ENCODE results near the gene ASIC2. TPM values are rescaled to one million over a fixed set of nuclear protein-coding genes. Genes with fewer than 3 reads are reported as not detected.

Gene ASIC2
- total RNA-seq, 2 experiments from 2014 or later: not detected

- Mint-ChIP-seq H3K9me3 (no peaks in the 10 kb centered on the region), H3K4me3 (no peak overlapping the region), H3K4me1 (ENCODE audit: low read depth) (no peaks in the 10 kb centered on the region), H3K36me3 (ENCODE audit: low read depth) (no peaks in the 10 kb centered on the region), H3K27me3 (peaks cover 22% of the 10 kb centered on the region), H3K27ac (no peak overlapping the region)
- Histone ChIP-seq H3K36me3 (ENCODE audit: insufficient read depth, low read length) (no peaks in the 10 kb centered on the region), H3K9me3 (ENCODE audit: control insufficient read depth in 1 of 2, insufficient read depth in 1 of 2, low read length in 2 of 2) (no peaks in the 10 kb centered on the region), H3K4me1 (ENCODE audit: insufficient read depth, low read length) (no peaks in the 10 kb centered on the region), H3K4me3 (ENCODE audit: low read length) (no peak overlapping the region), H3K27ac (ENCODE audit: low read depth in 1 of 2, low read length in 2 of 2) (no peak overlapping the region), H3K27me3 (ENCODE audit: control insufficient read depth in 1 of 2, insufficient read depth in 2 of 2, low read length in 2 of 2) (peaks cover 0 to 4% of the 10 kb centered on the region in 2 experiments)
- intact Hi-C loops (cut with DNase I, micrococcal nuclease): no loop called here
- ATAC-seq (ENCODE audit: poor library complexity) (no peak), DNase-seq (no peak)
- TF ChIP-seq CTCF (IDR thresholded peaks at IDR 0.05): no peak
- ChIA-PET CTCF (no interaction called here), POLR2A (no interaction called here)
Measured at GRCh38 chr17:33196883-33197282, 96.2 kb downstream of the ASIC2 start.

DNA sequence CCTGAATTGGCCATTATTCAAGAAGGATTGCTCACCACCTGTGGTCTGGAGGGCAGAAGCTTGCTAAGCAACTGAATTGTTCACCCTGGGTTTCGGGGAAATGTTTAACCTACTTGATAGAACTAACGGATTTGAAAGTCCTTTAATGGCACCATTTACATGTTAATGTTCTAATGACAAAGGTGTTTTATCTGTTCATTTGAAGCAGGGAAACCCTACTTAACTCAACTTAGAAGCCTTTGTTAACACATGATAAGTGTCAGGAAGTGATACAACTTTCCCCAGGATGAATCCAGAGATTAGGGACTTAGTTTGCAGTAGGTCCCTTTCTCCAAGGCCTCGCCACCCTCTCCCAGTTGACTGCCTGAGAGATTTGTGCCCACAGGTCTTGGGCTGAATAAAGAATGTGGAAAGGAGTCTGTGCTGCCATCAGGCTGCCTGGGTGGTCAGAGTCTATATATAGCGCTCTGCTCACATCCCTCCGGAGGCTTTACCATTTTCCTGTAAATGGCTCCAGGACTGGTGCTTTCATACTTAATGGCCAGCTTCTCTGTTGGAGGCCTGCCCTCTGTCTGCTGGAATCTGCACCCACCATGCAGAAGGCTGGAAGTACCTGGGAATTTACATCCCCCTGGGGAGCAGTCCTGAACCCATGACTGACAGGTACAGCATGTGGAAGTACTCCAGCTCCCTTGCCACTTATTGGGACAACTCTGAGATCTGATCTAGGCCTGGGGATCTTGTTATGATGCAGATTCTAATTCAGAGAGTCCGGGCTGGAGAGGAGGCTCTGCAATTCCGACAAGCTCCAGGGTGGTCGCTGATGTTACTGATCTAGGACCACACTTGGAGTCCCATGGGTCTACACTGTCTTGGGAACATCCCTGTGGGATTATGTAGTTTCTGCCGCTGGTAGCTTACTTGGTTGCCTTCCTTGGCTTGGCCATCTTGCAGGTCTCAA, 99.9 kb downstream of the ASIC2 start:
- intact Hi-C loops (cut with DNase I, micrococcal nuclease): no loop called here
- no peak for TF ChIP-seq CTCF (IDR thresholded peaks at IDR 0.05)
- no peak overlapping the region for H3K4me3 ChIP-seq (ENCODE audit: low read length)
- H3K36me3 ChIP-seq (ENCODE audit: insufficient read depth, low read length): no peaks in the 10 kb centered on the region
- no peaks in the 10 kb centered on the region for H3K9me3 ChIP-seq (ENCODE audit: control insufficient read depth in 1 of 2, insufficient read depth in 1 of 2, low read length in 2 of 2)
- Mint-ChIP-seq H3K27me3 (peaks cover 37% of the 10 kb centered on the region), H3K27ac (no peak overlapping the region), H3K9me3 (no peaks in the 10 kb centered on the region), H3K4me1 (ENCODE audit: low read depth) (no peaks in the 10 kb centered on the region), H3K4me3 (no peak overlapping the region), H3K36me3 (ENCODE audit: low read depth) (no peaks in the 10 kb centered on the region)
- no peak overlapping the region for H3K27ac ChIP-seq (ENCODE audit: low read depth in 1 of 2, low read length in 2 of 2)
- no peak for DNase-seq
- ATAC-seq (ENCODE audit: poor library complexity): no peak
- ChIA-PET POLR2A (no interaction called here), CTCF (no interaction called here)
- no peaks in the 10 kb centered on the region for H3K4me1 ChIP-seq (ENCODE audit: insufficient read depth, low read length)
- H3K27me3 ChIP-seq (ENCODE audit: control insufficient read depth in 1 of 2, insufficient read depth in 2 of 2, low read length in 2 of 2): peaks cover 0 to 16% of the 10 kb centered on the region in 2 experiments

GRCh38 chr17:33183487-33184026, 109.5 kb downstream of the ASIC2 start:
- Mint-ChIP-seq H3K9me3 (no peaks in the 10 kb centered on the region), H3K4me3 (no peak overlapping the region), H3K4me1 (ENCODE audit: low read depth) (no peaks in the 10 kb centered on the region), H3K27ac (no peak overlapping the region), H3K36me3 (ENCODE audit: low read depth) (no peaks in the 10 kb centered on the region), H3K27me3 (peaks cover 42% of the 10 kb centered on the region)
- Histone ChIP-seq H3K27me3 (ENCODE audit: control insufficient read depth in 1 of 2, insufficient read depth in 2 of 2, low read length in 2 of 2) (peaks cover 0 to 3% of the 10 kb centered on the region in 2 experiments), H3K4me3 (ENCODE audit: low read length) (no peak overlapping the region), H3K9me3 (ENCODE audit: control insufficient read depth in 1 of 2, insufficient read depth in 1 of 2, low read length in 2 of 2) (no peaks in the 10 kb centered on the region), H3K27ac (ENCODE audit: low read depth in 1 of 2, low read length in 2 of 2) (no peak overlapping the region), H3K4me1 (ENCODE audit: insufficient read depth, low read length) (no peaks in the 10 kb centered on the region), H3K36me3 (ENCODE audit: insufficient read depth, low read length) (no peaks in the 10 kb centered on the region)
- no peak for TF ChIP-seq CTCF (IDR thresholded peaks at IDR 0.05)
- ChIA-PET CTCF (no interaction called here), POLR2A (no interaction called here)
- no peak for ATAC-seq (ENCODE audit: poor library complexity)
- no peak for DNase-seq
- intact Hi-C loops (cut with DNase I, micrococcal nuclease): no loop called here

Data from CD4-positive, alpha-beta T cell (primary cell).